Right kidney (tissue), 1 donor: ENCODE results near the gene PAM.
"Not testable (repeated sequence)": the region's sequence is repeated elsewhere in the genome, so short reads cannot be mapped to it uniquely, and the experiment has no call there.

Source experiments
- DNase-seq: peaks from one replicate; pipeline ENCODE4 v3.0.0-alpha.2; 2016

PAM gene

DNA sequence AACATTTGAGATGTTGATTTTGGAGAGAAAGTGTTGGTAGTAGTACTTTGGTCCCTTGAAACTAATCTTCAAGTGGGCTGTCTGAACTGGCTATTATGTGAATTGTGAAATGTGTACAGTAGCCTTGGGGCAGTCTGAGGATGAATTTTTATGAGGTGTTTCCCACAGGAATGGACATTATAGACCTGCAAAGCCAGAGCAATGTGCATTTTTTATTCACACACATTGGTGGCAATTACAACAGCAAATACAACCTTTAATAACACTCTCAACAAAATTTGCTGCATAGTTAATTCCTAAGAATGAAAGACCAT, 147.0 kb downstream of the PAM start:
- no peak for DNase-seq

DNA sequence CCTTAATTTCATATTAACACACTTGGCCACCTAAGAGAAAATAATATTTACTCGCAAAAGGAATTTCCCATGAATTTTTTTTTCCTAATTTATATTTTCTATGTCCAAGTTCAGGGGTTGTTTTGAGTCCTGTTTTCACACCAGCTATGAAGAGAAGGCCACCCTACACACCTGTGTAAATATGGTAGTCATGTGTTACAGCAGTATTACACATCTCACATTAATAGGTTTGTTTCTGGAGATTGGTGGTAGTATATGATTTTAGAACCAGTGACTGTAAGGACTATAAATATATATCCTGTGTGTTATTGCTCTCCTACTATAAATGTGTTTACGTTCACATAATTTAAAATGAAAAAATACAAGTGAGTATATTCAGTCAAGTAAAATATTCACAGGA, 147.5 kb downstream of the PAM start:
- no peak for DNase-seq

DNA sequence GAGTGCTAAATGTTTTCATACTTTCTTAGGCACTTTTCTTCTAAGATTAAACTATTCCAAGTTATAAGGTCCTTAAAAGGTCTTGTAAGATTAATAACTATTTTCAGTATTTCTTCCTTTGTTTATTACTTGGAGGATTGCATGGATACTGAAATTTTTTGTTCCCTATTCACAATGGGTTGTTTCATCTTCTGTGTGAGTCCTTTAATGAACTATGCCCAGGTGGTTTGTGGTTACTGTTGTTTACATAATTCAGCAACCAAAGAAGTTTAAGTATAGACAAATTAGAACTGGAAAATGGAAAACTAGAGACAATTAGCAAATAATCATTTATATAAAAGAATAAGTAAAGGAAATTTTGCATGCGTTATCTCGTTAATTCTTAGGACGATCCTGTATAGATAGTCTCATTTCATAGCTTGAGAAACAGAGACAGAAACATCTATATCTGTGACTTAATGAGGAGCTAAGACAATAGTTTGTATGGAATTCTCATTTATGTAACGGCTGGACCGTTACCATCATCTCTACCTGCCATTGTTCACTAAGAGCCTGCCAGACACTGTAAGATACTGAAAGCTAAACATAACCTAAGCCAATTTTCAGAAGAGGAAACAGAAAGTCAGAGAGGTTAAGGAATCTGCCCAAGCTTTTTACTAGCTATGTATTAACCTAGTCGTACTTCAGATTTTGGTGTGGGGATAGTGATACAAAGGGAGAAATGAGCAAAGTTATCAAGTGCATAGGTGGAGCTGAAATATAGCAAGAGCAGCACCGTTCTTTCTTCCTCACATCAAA, 148.2 kb downstream of the PAM start:
- DNase-seq, result no peak

DNA sequence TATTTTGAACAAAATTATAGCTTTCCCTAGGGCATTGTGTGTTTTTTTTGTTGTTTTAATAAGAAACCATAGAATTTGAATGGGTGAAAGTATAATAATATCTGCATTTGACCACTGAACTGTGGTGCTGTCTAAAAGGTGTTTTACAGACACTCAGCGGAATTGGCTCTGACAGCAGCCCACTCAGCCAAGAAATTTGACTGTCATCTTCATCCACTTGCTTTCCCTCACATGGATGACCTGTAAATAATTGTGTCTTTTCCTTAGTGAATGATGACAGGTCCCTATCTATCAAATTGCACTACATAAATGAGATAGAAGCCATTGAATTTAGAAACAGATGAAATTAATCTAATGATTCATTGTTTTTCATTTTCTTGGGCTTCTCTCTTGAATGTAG, 150.0 kb downstream of the PAM start:
- no peak for DNase-seq

DNA sequence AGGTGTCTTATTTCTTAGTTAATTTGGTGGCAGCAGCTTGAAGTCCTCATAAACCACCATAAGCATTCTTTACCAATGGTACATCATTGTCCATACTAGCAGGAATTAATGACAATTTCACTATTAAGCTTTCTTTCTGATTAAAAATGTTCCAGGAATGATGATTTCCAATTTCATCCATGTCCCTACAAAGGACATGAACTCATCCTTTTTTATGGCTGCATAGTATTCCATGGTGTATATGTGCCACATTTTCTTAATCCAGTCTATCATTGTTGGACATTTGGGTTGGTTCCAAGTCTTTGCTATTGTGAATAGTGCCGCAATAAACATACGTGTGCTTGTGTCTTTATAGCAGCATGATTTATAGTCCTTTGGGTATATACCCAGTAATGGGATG, 152.0 kb downstream of the PAM start:
- not testable (repeated sequence) for DNase-seq

DNA sequence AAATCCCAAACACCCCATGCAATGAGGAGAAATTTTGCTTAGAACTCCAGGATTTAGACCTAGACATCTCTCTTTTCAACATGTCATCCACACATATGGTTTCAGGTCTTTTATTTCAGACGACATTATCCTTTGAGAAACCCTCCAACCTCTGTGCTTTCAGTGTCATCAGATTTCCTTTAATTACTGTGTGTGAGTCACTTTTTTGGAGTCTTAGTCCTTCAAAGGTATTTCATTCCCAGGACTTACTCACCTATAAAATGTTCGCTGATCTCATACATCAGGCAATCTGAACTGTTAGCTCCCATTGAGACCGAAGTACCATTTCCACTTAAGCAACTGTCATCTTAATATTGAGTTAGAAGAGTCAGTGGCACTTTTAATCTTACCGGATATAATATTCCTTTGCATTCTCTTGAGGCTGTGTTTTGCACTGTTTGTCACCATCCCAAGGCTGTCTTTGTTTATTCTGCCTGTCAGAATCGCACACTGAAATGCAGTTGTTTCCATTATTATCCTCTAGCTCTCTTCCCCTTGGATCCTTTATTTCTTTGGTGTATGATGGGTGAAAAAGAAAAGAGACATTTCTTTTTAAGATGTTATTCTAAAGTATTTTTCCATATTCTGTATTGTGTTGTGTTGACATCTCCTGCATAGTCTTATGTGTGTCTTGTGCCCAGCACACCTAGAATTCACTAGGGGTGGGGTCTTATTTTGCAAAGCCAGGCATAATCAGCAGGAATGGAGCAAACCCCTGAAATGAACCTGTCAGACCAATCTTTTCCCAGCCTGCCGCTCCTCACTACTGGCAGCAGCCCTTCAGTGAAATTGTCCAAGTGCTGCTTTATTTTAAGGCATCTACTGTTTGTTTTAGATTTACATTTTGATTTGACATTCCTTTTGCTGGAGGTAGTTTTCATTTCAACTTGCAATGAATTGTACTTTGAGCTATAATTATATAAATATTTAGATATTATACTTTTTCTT, 155.4 kb downstream of the PAM start:
- no peak for DNase-seq

DNA sequence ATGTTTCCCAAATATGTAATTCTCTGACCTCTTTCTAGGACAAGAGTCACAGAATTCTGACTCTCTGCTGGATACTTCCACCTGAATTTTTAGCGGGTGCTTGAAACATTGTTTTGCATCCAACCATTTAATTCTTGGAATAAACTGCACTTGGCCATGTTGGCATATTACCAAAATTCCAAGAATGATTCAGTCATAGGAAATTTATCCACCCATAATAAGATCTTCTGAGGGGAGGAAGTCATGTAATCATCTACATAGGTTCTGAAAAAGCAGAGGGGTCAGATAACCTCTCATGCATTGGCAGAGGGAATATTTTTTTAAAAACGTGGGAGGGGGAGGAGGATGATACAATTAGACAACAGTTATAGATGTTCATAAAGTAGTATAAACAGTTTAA, 156.9 kb downstream of the PAM start:
- no peak for DNase-seq

DNA sequence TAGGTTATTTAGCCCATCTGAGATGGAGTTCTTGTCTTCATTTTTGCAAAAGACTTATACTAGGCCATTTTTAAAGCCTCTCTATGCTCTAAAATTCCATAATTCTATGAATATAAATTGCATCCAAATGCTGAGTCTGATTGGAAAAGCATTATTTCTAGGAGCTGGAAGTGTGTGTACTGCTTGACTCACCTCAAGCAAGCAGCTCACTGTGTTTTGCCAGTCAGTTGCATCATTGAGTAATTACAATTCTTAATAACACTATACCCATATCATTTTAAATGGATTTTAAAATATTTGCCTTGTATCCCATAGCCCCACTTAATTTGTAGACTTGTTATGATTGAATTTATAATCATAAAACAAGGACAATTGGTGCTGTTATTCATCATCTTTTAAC, 161.0 kb downstream of the PAM start:
- no peak for DNase-seq

DNA sequence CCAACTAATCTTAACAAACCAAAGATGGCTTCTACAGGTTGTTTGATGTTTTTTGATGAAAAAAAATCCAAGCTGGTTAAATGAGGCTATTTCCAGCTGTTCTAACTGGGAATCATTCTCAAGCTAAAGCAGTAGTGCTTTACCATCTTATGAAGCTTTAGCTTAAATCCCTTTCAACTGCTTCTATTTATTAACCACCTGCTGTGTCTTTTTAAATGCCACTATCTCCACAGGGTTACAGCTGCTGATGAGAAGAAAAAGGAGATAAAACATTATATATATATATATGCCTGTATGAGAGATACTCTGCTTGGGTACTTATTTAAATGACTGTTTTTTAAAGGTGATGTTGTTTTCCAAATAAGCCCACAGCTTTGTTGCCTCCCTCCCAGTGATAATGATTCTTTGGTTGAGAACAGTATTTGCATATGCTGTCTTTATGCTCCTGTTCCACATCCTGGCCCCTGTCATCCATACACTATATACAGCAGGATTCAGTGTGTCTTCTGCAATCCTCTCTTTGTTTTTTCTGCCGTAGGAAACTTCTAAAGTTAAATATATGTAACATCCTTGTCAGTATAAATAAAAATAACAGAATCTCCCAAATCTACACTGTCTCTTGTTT, 164.0 kb downstream of the PAM start:
- no peak for DNase-seq

DNA sequence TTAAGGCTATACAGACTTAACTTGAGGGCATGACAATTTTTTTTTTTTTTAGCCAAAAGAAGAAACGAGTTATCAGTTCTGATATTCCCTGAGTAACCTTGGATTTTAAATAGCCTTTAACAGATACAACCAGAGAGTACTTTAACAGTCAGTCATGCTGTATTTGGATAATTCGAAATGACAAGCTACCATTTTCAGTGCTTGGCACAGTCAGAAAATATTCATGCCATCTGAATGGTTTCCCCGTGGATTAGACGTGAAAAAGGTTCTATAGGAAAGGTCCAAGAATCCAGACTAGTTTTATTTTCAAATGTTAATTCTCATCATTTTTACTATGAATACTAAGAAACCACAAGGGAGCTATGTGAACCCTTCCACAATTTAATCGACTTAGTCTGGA, 165.7 kb downstream of the PAM start:
- no peak for DNase-seq

DNA sequence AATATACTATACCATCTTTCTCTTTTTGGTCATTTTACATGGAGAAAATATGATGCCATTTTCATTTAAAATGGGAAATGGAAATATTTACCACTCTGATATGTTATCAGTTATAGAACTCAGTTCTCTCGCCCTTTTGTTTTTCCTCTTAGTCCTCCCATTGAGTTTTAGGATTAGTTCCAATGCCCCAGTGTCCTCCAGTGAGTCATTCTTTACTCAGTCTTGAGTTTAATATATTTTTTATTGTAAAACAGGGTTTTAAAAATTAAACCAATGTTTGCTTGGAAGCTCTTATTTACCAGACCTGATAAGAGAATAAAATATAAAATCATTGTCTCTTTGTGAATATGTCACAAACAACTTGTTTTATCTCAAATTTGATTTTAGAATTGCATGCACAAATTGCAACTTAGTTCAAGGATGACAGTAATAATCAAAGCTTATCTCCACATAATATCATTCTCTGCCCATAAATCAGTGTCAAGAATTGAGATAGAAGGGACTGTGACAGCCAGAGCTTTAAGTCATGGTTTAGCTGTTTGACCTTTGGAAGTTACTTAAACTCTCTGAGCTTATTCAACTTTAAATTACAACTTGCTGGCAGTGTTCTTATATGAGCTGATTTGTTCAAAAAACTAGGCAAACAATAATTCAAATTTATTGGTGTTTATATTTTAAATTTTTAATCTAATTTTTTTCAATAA, 166.4 kb downstream of the PAM start:
- DNase-seq, result no peak

DNA sequence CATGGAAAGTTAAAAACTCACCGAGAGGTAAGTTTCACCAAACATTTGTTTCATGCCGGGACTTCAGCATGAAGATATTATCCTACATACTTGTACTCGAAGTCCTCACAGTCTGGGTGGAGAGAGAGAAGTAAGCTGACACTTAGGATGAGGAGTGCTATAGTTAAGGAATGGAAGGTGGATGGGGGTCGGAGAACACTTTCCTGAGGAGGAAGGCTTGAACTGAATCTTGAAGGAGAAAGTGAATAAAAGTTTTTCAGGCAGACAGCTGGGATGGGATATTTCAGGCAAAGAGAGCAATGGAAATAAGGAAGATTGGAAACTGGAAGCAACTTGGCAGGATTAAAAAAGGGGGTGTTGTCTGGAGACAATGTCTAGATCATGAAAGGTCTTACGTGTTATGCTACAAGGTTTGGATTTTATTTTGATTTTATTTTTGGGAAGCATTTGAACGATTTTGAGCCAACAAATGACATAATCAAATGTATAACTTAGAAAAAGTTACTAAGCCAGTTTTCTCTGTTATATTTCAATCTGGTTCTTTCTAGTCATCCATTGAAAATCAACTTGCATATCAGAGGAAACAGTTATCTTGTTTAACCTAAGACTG, 167.1 kb downstream of the PAM start:
- DNase-seq, result no peak

DNA sequence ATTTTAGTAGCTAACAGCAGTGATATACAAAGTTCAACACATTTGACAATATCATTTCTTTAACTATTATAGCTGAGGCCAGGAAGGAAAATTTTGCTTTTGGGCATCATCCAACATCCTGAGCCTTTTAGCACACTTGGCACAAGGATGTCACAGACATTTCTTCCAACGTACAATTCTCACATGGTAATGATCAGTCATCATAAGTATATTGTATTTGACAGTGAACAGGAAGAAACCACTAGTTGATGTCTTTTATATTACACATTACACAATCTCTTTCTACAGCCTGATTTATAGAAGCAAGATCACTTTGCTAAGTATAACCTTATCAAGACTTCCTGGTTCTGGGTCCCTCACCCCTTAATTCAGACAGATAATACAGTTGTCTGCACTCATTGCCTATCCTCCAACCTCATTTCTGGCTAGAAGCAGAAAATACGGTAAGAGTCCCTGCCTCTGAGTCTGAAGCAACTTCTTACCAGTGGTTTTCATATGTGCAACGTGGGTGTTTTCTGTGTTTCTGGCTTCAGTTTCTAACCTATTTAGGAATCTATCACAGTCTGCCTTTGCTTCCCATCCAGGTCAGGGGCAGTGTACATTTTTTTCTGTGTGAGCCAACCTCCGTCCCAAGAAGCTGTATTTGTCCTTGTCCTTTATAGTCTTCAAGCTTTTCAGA, 167.8 kb downstream of the PAM start:
- no peak for DNase-seq

DNA sequence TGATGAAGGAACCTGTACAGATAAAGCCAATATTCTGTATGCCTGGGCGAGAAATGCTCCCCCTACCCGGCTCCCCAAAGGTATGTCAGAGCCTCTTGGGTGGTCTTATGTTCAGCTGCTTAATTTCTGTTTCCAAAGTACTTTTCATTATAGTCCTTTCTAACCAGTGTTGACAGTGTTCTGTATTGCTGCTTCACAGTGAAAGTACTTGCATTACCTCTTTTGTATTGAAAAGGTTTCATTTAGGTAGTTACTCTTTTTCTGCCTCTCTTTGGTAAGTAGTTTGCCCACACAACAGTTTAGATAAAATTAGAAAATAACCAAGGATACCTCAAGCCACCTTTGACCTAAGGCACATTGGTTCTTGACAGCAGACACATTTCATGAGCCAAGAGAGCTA, 169.9 kb downstream of the PAM start:
- no peak for DNase-seq

DNA sequence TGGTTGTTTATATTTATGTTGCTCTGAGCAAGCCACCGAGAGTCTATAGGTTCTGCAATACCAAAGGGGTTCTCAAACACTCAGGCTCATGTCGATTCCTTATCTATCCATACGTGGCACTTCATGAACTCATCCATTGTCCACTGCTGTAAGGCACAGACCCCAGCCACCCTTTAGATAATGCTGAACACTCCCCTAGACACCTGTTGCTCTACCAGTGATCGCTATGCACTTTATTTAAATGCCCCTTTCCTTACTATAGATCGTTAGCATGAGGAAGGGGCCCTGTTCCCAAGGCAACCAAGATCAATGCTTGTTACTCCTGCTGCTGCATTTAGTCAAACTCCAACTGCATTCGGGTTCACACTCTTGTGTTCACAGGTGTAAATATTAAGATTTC, 171.9 kb downstream of the PAM start:
- no peak for DNase-seq

DNA sequence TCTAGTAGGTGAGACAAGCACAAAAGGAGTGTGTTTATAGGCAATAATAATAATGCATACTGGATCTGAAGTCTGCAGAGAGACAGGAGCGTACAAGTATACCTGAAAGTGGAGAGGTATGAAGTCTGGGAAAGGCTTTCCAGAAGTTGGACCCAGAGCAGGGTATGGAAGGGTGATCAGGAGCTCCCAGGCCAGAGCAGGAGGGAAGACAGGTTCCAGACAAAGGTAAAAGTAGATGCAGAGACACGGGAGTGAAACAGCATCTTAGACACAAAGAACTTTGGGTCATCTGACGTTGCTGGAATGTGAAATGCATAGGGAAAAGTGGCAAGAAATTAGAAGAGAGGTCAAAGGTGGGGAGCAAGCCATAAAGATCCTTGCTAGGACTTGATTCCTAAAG, 175.1 kb downstream of the PAM start:
- DNase-seq, result no peak

DNA sequence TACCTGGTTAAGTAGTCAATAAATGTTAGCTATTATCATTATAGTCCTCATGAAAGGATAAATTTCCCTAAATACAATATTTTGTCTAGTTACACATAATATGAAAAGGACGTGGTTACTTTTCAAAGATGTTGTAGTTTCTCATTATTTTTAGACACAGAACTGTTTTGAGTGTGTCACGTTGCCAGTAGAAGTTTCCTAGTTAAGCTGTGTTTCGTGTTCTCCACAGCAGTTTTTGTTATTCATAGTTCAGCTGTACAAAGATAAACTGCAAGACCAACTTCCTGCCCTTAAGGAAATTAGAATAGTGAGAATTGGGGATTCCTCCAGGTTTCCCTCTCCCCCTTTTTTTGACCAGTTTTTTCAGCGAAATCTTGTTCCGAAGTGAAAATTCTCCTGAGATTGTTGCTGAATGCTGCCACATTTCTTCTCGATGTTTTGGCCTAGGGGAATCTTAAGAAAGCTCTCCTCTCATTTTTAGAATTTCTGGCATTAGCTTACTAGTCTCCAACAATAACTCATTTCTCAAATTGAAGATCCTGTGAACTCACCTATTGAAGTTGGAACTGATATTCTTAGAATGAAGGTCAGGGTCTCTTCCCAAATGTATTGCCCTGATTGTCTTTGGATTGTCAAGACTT, 176.1 kb downstream of the PAM start:
- DNase-seq, result no peak

DNA sequence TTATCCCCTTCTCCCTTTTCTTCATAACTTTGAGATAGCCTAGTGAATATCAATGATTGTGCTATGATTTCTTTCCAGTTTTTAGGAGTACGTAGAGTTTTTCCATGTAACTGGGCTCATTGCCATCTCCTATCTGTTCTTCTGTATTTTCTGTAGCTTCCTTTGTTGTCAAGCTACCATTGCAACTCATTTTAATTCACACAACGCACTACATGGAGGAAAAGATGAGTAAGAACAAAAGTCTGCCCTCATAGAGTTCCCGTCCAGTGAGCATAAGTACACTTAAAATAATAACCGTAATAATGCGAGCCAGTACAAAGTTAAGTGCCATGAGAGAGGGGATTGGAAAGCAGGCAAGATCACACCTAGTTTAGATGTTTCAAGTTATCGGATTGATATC, 177.7 kb downstream of the PAM start:
- DNase-seq, result no peak

DNA sequence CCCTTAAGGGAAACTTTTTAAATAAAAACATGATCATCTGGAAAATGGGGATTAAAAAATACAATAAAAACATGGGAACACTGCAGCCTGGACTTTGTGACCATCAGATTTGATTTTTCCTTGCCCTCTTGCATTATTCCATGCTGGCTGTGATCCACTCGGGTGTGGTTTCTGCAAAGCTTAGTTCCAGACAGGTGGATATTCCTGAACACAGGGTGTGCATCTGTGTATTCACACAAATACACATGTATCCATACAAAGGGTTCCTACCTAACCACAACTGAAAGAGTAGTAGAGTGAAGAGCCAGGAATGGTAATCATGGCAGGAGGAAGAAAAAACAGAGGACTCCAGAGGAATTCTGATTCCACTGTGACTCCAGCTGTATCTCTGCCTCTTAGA, 178.2 kb downstream of the PAM start:
- DNase-seq, result no peak

DNA sequence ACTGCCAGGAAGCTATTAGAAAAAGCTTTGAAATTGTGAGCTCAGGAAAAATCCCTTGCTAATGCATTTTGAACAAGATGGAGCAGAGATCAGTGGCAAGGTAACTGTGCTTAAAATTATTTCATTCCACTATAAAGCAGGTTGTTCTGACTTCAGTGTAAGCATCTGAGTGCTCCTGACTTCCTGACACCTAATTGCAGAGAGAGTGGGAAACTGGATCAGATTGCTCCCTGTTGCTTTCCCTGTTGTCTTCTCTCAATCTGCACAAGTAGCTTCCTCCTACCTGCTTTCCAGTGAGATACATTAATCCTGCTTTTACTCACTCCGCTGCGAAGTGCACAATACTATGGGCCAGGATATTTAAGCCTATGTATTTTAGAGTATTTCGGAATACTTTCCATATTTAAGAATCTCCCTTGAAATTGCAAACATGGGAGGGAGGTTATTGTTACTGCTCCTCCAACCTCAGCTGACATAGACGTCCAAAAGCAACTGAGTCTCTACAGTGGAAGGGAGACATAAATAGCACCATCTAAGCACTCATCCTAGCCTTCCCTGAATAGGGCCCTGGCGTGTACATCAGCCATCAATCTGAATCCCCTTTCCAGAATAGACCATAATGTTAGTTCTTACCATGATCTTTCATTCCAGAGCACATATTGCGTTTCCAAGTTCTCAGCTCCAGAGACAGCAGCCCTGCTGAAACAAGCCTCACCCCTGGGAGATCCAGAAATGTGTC, 178.8 kb downstream of the PAM start:
- no peak for DNase-seq
